Liver (tissue), 9 donors: Measurements from ENCODE around the gene DDX39B. TPM values are rescaled to one million over a fixed set of nuclear protein-coding genes. Genes with fewer than 3 reads are reported as not detected.

Source experiments
- DNase-seq: peaks from one replicate; pipeline ENCODE4 v3.0.0-alpha.2; 2017; ENCODE audit warnings: low spot score
- H3K27ac ChIP-seq, 2 donors: one replicate each; pipeline ENCODE4 v1.7.0; 2013; ENCODE audit warnings: inconsistent platforms in 2 of 2, low read length in 2 of 2, control low read depth in 1 of 2, low read depth in 1 of 2, mild to moderate bottlenecking in 1 of 2
- H3K27me3 ChIP-seq, 4 donors: one replicate each; pipeline versions ENCODE4 v1.6.1 to v1.7.0; 2013; ENCODE audit warnings: low read length in 3 of 4, inconsistent platforms in 1 of 4, mild to moderate bottlenecking in 1 of 4, moderate library complexity in 1 of 4; ENCODE audit not compliant: control insufficient read depth in 4 of 4, insufficient read depth in 4 of 4
- H3K36me3 ChIP-seq, 4 donors: one replicate each; pipeline versions ENCODE4 v1.6.1 to v1.7.0; 2013; ENCODE audit warnings: low read length in 3 of 4, mild to moderate bottlenecking in 3 of 4, low read depth in 1 of 4, moderate library complexity in 1 of 4; ENCODE audit not compliant: control insufficient read depth in 4 of 4, insufficient read depth in 3 of 4
- H3K4me1 ChIP-seq, 4 donors: one replicate each; pipeline versions ENCODE4 v1.6.1 to v1.7.0; 2013; ENCODE audit warnings: low read length in 3 of 4, mild to moderate bottlenecking in 3 of 4, moderate library complexity in 1 of 4; ENCODE audit not compliant: control insufficient read depth in 4 of 4, insufficient read depth in 4 of 4
- H3K4me3 ChIP-seq, 3 donors: one replicate each; pipeline versions ENCODE4 v1.6.1 to v1.7.0; 2013; ENCODE audit warnings: low read length in 3 of 3, control low read depth in 1 of 3, low read depth in 1 of 3, mild to moderate bottlenecking in 1 of 3
- H3K9ac ChIP-seq, 2 donors: one replicate each; pipeline ENCODE4 v1.7.0; 2013; ENCODE audit warnings: low read length in 2 of 2, mild to moderate bottlenecking in 2 of 2, moderate library complexity in 2 of 2, control low read depth in 1 of 2, low read depth in 1 of 2
- H3K9me3 ChIP-seq, 4 donors: one replicate each; pipeline versions ENCODE4 v1.6.1 to v1.7.0; 2013; ENCODE audit warnings: low read length in 3 of 4; ENCODE audit not compliant: control insufficient read depth in 4 of 4
- FOXA1 ChIP-seq: IDR thresholded peaks from 2 replicates; pipeline ENCODE4 v1.6.1; 2016; ENCODE audit warnings: antibody characterized with exemption
- FOXA2 ChIP-seq: IDR thresholded peaks from 2 replicates; pipeline ENCODE4 v1.6.1; 2016; ENCODE audit warnings: antibody characterized with exemption
- GABPA ChIP-seq, 2 donors: IDR thresholded peaks in 1 of 2; conservative IDR thresholded peaks in 1 of 2; 2 replicates each; pipeline ENCODE4 v1.6.1; 2016; ENCODE audit warnings: antibody characterized with exemption in 2 of 2, mild to moderate bottlenecking in 1 of 2, moderate library complexity in 1 of 2
- HNF4A ChIP-seq, 2 donors: conservative IDR thresholded peaks; 2 replicates each; pipeline ENCODE4 v1.6.1; 2016; ENCODE audit warnings: antibody characterized with exemption in 2 of 2, mild to moderate bottlenecking in 2 of 2
- HNF4G ChIP-seq: IDR thresholded peaks from 2 replicates; pipeline ENCODE4 v1.6.1; 2016; ENCODE audit warnings: antibody characterized with exemption
- JUND ChIP-seq, 2 donors: IDR thresholded peaks; 2 replicates each; pipeline ENCODE4 v1.6.1; 2016; ENCODE audit warnings: antibody characterized with exemption in 2 of 2
- NR2F2 ChIP-seq: IDR thresholded peaks from 2 replicates; pipeline ENCODE4 v1.6.1; 2016; ENCODE audit warnings: antibody characterized with exemption
- RXRA ChIP-seq, 2 donors: IDR thresholded peaks; 2 replicates each; pipeline ENCODE4 v1.6.1; 2017 to 2018; ENCODE audit warnings: antibody characterized with exemption in 2 of 2, mild to moderate bottlenecking in 1 of 2
- SP1 ChIP-seq: IDR thresholded peaks from 2 replicates; pipeline ENCODE4 v1.6.1; 2018; ENCODE audit warnings: antibody characterized with exemption, mild to moderate bottlenecking
- TAF1 ChIP-seq: conservative IDR thresholded peaks from 2 replicates; pipeline ENCODE4 v1.6.1; 2016; ENCODE audit warnings: antibody characterized with exemption, mild to moderate bottlenecking
- YY1 ChIP-seq: IDR thresholded peaks from 2 replicates; pipeline ENCODE4 v1.6.1; 2016; ENCODE audit warnings: antibody characterized with exemption, mild to moderate bottlenecking
- WGBS: extraction: QIAGEN DNeasy Blood & Tissue Kit; methylation state at CpG from one replicate; pipeline ENCODE4 v1.1.7; 2013; 5-methylcytosine and 5-hydroxymethylcytosine counted together
- polyA plus RNA-seq, 2 donors: library from polyadenylated mRNA; stranded (reverse) in 1 of 2; unstranded in 1 of 2; fragments of 200-250 nt in 1 of 2; fragments of >200 nt in 1 of 2; fragmentation: Nextera tagmentation in 1 of 2; extraction: Ambion mirVana in 1 of 2; gene quantifications; one replicate each; pipeline versions ENCODE4 v1.2.1 to v1.2.3, GENCODE V29; 2013 to 2015
- total RNA-seq, 2 donors: library from RNA; depleted of rRNA; stranded (reverse); fragments of >200 nt; gene quantifications; one replicate each; pipeline ENCODE4 v1.2.3, GENCODE V29; 2014
- TF ChIP-seq, protein P1 (sequence below): IDR thresholded peaks from 2 replicates; pipeline ENCODE4 v1.6.1; 2016; ENCODE audit warnings: antibody characterized with exemption
- TF ChIP-seq, protein P2 (sequence below): fragments of 150-350 bp; IDR thresholded peaks from 2 replicates; pipeline ENCODE4 v1.5.1; 2017; ENCODE audit warnings: improper control_type of control experiment, low read depth, low read length; ENCODE audit not compliant: missing input control
- TF ChIP-seq, protein P3 (sequence below): IDR thresholded peaks from 2 replicates; pipeline ENCODE4 v1.6.1; 2016; ENCODE audit warnings: antibody characterized with exemption
- TF ChIP-seq, protein P4 (sequence below): IDR thresholded peaks from 2 replicates; pipeline ENCODE4 v1.6.1; 2016; ENCODE audit warnings: antibody characterized with exemption
- TF ChIP-seq, protein P5 (sequence below): IDR thresholded peaks from 2 replicates; pipeline ENCODE4 v1.6.1; 2016; ENCODE audit warnings: antibody characterized with exemption, mild to moderate bottlenecking
- donor health status: healthy.
- donor health status: healthy.
- donor health status: healthy.
- donor health status: healthy.
- donor health status: healthy.

Gene DDX39B
- total and polyA plus RNA-seq, 4 donors, result 75.0 to 254 (median 135) TPM

DNA sequence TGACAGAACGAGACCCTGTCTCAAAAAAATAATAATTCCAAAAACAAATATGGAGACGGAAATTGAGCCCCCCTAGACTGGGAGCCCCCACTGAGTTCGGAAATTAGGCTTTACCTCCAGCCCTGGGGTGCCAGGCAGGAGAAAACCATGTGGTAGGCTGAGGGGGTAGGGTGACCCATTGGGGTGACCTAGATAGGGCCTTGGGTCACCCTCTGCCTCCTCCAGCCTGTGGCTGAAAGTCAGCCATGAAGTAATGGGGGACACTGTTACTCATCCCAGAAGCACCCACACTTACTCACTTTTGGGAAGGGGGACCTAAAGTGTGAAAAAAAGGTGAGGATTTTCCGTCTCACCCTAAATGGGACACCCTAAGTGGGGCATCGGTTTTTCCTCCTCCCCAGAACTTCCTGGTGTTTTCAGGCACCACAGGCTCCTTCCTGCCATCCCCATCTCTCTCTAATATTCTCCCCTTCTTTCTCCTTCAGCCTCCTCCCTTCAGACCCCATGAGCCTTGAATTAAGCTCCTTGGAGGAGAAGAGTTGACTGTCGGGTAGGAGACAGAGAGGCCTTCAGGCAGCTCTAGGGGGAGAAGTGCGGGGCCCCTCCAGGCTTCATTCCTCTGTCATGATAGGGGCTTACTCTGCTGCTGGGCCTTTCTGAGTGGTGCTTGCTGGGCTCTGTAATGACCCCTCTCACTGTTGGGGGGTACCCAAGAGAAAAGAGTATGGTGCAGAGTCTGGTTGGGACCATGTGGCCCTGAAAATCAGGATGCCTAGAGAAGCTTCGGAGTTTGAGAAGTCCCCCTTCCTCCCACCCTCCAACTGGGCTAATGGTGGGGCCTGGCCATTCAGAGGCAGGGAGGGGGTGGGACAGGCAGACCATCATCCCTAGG, 38.0 kb upstream of the DDX39B start:
- Histone ChIP-seq H3K36me3 (no peaks in the 10 kb centered on the region), H3K9ac (no peak overlapping the region), H3K9me3 (no peaks in the 10 kb centered on the region), H3K4me1 (peaks cover 0 to 16% (median 6%) of the 10 kb centered on the region in 4 donors), H3K27ac (no peak overlapping the region), H3K4me3 (no peak overlapping the region), H3K27me3 (no peaks in the 10 kb centered on the region)
- TF ChIP-seq, protein P1, sequence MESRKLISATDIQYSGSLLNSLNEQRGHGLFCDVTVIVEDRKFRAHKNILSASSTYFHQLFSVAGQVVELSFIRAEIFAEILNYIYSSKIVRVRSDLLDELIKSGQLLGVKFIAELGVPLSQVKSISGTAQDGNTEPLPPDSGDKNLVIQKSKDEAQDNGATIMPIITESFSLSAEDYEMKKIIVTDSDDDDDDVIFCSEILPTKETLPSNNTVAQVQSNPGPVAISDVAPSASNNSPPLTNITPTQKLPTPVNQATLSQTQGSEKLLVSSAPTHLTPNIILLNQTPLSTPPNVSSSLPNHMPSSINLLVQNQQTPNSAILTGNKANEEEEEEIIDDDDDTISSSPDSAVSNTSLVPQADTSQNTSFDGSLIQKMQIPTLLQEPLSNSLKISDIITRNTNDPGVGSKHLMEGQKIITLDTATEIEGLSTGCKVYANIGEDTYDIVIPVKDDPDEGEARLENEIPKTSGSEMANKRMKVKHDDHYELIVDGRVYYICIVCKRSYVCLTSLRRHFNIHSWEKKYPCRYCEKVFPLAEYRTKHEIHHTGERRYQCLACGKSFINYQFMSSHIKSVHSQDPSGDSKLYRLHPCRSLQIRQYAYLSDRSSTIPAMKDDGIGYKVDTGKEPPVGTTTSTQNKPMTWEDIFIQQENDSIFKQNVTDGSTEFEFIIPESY, result no peak
- TF ChIP-seq FOXA2 (no peak), HNF4A (conservative IDR thresholded peaks at IDR 0.05) (no peak), HNF4G (no peak), NR2F2 (no peak), TAF1 (no peak), RXRA (IDR thresholded peaks at IDR 0.05) (no peak), FOXA1 (no peak), YY1 (no peak), SP1 (no peak), JUND (IDR thresholded peaks at IDR 0.05) (no peak), GABPA (IDR thresholded peaks at IDR 0.05 in 1 of 2, conservative IDR thresholded peaks at IDR 0.05 in 1 of 2) (no peak)
- TF ChIP-seq, protein P2, sequence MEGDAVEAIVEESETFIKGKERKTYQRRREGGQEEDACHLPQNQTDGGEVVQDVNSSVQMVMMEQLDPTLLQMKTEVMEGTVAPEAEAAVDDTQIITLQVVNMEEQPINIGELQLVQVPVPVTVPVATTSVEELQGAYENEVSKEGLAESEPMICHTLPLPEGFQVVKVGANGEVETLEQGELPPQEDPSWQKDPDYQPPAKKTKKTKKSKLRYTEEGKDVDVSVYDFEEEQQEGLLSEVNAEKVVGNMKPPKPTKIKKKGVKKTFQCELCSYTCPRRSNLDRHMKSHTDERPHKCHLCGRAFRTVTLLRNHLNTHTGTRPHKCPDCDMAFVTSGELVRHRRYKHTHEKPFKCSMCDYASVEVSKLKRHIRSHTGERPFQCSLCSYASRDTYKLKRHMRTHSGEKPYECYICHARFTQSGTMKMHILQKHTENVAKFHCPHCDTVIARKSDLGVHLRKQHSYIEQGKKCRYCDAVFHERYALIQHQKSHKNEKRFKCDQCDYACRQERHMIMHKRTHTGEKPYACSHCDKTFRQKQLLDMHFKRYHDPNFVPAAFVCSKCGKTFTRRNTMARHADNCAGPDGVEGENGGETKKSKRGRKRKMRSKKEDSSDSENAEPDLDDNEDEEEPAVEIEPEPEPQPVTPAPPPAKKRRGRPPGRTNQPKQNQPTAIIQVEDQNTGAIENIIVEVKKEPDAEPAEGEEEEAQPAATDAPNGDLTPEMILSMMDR, result no peak
- TF ChIP-seq, protein P3, sequence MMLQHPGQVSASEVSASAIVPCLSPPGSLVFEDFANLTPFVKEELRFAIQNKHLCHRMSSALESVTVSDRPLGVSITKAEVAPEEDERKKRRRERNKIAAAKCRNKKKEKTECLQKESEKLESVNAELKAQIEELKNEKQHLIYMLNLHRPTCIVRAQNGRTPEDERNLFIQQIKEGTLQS, result no peak
- TF ChIP-seq, protein P4, sequence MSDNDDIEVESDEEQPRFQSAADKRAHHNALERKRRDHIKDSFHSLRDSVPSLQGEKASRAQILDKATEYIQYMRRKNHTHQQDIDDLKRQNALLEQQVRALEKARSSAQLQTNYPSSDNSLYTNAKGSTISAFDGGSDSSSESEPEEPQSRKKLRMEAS, result no peak
- TF ChIP-seq, protein P5, sequence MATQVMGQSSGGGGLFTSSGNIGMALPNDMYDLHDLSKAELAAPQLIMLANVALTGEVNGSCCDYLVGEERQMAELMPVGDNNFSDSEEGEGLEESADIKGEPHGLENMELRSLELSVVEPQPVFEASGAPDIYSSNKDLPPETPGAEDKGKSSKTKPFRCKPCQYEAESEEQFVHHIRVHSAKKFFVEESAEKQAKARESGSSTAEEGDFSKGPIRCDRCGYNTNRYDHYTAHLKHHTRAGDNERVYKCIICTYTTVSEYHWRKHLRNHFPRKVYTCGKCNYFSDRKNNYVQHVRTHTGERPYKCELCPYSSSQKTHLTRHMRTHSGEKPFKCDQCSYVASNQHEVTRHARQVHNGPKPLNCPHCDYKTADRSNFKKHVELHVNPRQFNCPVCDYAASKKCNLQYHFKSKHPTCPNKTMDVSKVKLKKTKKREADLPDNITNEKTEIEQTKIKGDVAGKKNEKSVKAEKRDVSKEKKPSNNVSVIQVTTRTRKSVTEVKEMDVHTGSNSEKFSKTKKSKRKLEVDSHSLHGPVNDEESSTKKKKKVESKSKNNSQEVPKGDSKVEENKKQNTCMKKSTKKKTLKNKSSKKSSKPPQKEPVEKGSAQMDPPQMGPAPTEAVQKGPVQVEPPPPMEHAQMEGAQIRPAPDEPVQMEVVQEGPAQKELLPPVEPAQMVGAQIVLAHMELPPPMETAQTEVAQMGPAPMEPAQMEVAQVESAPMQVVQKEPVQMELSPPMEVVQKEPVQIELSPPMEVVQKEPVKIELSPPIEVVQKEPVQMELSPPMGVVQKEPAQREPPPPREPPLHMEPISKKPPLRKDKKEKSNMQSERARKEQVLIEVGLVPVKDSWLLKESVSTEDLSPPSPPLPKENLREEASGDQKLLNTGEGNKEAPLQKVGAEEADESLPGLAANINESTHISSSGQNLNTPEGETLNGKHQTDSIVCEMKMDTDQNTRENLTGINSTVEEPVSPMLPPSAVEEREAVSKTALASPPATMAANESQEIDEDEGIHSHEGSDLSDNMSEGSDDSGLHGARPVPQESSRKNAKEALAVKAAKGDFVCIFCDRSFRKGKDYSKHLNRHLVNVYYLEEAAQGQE, result no peak
- no peak for DNase-seq
- WGBS, result 92% methylated on average over 8 of the region's 8 CpGs
